ENCODE results near the gene ADAM12.

- TF ChIP-seq POLR2A (IDR thresholded peaks at IDR 0.05) (no peak), EP300 (IDR thresholded peaks at IDR 0.05) (no peak), CTCF (IDR thresholded peaks at IDR 0.05) (no peak)
These were observed 186.7 kb downstream of the ADAM12 start for GRCh38 chr10:126201603-126202002.
